ENCODE results near the gene SAPCD1.
"Not testable (repeated sequence)": the region's sequence is repeated elsewhere in the genome, so short reads cannot be mapped to it uniquely, and the experiment has no call there.

SAPCD1 gene

GRCh38 chr6:31779908-31780307, 17.5 kb downstream of the SAPCD1 start:
- no peak for DNase-seq

- no peak for DNase-seq
These were observed 18.2 kb downstream of the SAPCD1 start for GRCh38 chr6:31780507-31781243.

GRCh38 chr6:31781244-31782125, 19.0 kb downstream of the SAPCD1 start:
- DNase-seq, result no peak

GRCh38 chr6:31782126-31782855, 19.8 kb downstream of the SAPCD1 start:
- DNase-seq, result no peak

- DNase-seq, result no peak
These were observed 21.9 kb downstream of the SAPCD1 start for GRCh38 chr6:31784098-31784925.

GRCh38 chr6:31785475-31785874, 23.0 kb downstream of the SAPCD1 start:
- DNase-seq, result no peak

GRCh38 chr6:31791324-31792089, 29.1 kb downstream of the SAPCD1 start:
- DNase-seq, result peak; percentile 59 to 64

GRCh38 chr6:31792090-31792374, 29.6 kb downstream of the SAPCD1 start:
- no peak for DNase-seq

GRCh38 chr6:31792761-31793171, 30.3 kb downstream of the SAPCD1 start:
- no peak for DNase-seq

- DNase-seq, result not testable (repeated sequence)
These were observed 31.4 kb downstream of the SAPCD1 start for GRCh38 chr6:31793927-31794245.

GRCh38 chr6:31794294-31794865, 31.9 kb downstream of the SAPCD1 start:
- peak; percentile 48 to 61 for DNase-seq

GRCh38 chr6:31794866-31795615, 32.6 kb downstream of the SAPCD1 start:
- peak in 1 of 2 experiments; percentile 70 for DNase-seq

- peak; percentile 96 to 98 for DNase-seq
These were observed 33.3 kb downstream of the SAPCD1 start, which contains the start of gene VARS1 for GRCh38 chr6:31795616-31796298. VARS1 (minus strand) TSS chr6:31795752; CDS start chr6:31795217, 535 bp downstream.

- DNase-seq, result no peak
These were observed 34.5 kb downstream of the SAPCD1 start for GRCh38 chr6:31796993-31797385.

- no peak for DNase-seq
These were observed 35.1 kb downstream of the SAPCD1 start for GRCh38 chr6:31797588-31797987.

- DNase-seq, result no peak
These were observed 37.3 kb downstream of the SAPCD1 start for GRCh38 chr6:31799781-31800180.

GRCh38 chr6:31801031-31801927, 38.8 kb downstream of the SAPCD1 start:
- DNase-seq, result not testable (repeated sequence)

- DNase-seq, result no peak
These were observed 43.5 kb downstream of the SAPCD1 start for GRCh38 chr6:31805939-31806469.
